Esophagus squamous epithelium (tissue), 4 donors: ENCODE data around the gene MYO1H.

Experiments used
- CTCF ChIP-seq, 6 experiments: fragments of 450-650 bp in 4 of 6; fragments of 200-600 bp in 2 of 6; sonication (generic) in 2 of 6; IDR thresholded peaks; one replicate each; pipeline ENCODE4 v1.5.1; 2016 to 2019; ENCODE audit warnings: antibody characterized with exemption in 6 of 6, mild to moderate bottlenecking in 4 of 6, moderate library complexity in 4 of 6
- POLR2A ChIP-seq, 4 donors: fragments of 450-650 bp; IDR thresholded peaks; one replicate each; pipeline ENCODE4 v1.6.1; 2017; ENCODE audit warnings: antibody characterized with exemption in 4 of 4, mild to moderate bottlenecking in 4 of 4, moderate library complexity in 3 of 4

DNA sequence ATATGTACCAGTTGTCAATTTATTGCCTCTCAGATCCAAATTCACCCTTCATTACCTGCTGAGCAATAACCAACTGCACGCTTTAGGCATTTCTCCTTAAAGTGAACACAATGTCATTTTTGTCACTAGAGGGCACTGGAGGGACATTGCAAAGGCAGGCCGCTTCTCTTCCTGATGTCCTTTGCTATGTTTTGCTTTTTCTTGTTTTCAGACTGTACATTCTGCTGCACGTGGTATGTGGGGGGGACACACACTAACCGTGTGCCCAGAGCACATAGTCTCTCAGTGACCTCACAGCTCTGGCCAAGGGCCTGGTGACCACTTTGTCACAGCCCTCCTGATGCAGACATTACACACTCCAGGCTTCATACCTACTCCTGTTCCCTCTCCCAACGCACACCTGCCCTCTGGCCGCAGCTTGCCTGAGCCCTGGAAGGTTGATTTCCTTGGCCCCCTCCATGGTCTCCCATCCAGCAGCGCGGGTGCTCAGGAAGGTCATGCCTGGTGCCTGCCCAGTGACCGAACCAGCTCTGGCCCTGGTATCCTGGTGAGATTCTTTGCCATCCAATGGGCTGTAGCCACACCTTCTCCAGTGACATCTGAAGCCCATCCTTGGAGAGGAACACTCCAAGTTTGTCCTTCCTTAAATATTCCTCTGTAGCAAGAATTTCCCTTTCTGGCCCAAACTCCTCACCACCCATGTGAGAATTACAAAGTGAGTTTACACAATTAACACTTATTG lies 39.9 kb downstream of the MYO1H start:
- TF ChIP-seq CTCF (IDR thresholded peaks at IDR 0.05) (peak in 4 of 6 experiments; percentile 21 to 46 (median 32)), POLR2A (IDR thresholded peaks at IDR 0.05) (no peak)
